Anterior cingulate cortex (tissue), 58 donors: ENCODE measurements around the gene ANKDD1B.

Experiments
- DNase-seq, 58 donors: peaks; one replicate each; lab custom pipeline; 2025; lab: John Stamatoyannopoulos, UW

ANKDD1B gene

GRCh38 chr5:75614176-75614575 is 2.9 kb downstream of the ANKDD1B start:
- DNase-seq, result no peak

DNA sequence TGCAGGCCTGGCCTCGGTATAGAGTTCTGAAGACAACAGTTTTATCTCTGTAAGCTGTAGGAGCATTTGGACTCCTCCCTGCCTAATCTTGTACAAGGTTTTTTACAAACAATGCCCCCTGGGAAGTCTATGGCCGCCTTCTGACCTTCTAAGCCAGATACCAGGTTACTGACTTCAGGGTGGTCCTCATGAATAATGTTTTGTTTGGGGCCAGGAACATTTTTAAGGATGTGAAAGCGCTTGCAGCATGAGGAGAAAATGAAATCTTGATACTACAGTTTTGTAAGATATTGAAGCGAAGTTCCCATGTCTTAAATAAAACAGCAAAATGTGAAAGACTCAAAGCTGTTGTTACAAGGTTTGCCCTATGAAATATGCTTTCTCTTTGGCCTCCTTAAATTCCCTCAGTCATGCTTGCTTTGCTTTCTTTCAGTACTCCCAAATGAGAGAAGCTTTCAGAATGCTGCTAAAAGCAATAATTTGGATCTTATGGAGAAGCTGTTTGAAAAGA is 5.2 kb downstream of the ANKDD1B start:
- no peak for DNase-seq

DNA sequence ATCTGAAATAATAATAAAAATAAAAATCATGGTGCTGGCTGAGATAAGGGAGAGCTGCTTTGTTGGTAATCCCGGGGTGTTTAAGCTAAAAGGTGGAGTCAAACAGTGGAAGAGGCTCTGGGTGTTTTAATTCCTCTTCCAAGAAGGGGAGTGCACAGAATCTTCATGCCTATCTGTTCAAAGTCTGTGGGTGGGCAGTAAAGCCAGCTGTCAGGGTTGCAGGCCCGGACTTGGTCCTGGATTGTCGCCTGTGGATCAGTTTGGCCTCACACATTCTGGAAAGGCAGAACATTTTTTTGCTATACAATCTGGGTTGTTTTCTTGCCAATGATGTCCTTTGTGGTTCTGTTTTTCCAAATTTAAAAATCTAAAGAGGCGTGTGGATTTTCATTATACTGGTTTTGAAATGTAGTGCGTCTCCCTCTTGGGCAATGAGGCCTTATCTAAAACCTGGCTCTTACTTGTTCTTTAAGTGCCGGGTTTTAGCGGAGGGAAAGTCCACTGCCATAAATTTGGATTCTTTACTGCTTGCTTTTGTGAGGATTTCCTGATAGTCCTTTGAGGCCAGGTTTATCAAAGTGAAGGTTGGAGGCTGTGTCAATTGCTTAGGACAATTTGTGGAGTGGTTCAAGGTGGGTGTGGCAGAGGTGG is 5.8 kb downstream of the ANKDD1B start:
- peak in 11 of 58 donors; percentile 1 to 23 (median 16) for DNase-seq

DNA sequence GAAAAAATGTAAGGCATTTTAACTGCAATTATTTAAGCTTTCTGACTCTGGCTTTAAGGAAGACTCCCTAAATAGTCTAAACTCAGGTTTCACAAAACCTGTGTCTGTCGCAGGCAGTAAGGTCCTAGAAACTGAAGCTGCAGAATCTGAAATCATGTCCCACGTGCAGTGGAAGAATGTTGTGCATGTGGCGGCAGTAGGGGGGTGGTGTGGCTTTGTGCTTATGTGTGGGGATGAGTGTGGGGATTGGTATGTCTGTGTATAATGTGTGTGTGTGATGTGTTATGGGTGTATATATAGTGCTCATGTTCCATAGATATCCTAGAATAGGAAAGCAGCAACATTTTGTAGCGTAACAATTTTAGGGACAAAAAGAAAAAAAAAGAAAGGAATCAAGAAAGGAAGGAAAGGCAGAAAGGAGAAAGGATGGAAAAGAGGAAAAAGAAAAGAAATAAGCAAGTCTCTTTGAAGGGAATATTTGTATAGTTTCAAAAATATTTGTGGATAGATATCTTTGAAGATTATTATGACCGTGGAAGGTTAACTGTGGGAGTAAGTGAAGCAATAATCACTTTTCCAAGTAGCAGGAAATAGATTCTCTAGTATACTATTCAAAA is 6.6 kb downstream of the ANKDD1B start:
- peak in 1 of 58 donors; percentile 1 for DNase-seq

DNA sequence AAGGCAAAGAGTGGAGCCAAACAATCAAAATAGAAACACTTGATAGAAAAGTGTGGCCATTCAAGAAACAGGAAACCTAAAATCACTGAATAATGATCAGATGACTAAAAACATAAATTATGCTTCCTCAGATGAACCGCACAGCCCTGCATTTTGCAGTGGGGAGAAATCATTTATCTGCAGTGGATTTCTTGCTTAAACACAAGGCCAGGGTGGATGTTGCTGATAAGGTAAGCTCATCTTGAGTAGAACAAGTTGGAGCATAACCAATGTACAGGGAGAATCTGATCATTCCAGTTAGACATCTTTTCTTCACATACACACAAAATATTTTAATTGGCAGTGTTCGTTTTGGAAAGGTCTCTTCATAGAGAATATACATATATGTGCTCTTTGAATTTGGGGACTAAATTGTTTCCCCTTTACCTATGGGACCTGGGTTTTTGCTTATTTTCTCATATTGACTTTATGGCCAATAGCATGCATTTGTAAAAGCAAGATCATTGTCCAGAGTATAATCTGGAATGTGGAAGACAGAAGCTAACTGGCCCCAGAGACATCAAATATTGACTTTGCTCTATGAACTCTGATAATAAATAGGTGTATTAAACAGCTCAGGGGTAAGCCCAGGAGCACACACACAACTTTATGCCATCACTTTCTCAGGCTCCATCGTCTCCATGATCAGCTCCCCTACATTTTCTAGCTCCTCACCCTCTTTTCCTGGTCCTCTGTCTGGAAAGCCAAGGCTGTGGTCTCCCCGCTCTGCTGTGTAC is 9.1 kb downstream of the ANKDD1B start:
- no peak for DNase-seq

GRCh38 chr5:75622564-75622963 is 11.3 kb downstream of the ANKDD1B start:
- DNase-seq, result no peak

GRCh38 chr5:75623846-75624245 is 12.6 kb downstream of the ANKDD1B start:
- no peak for DNase-seq

DNA sequence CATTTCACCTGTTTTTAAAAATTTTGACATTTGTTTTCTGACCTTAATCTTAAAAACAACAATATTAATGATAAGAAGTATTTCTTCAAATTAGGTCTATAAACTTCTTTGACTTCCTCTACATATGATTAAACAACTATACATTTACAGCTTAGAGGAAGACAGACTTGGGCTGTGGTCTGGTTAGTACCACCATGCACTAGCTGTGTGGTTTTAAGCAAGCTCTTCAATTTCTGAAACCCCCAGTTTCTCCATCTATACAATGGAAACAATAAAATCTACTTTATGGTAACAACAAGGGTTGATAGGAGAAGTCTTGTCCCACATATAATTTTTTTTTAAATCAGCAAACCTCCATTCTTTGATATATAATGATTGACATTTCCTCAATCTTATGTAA is 15.7 kb downstream of the ANKDD1B start:
- DNase-seq, result no peak

DNA sequence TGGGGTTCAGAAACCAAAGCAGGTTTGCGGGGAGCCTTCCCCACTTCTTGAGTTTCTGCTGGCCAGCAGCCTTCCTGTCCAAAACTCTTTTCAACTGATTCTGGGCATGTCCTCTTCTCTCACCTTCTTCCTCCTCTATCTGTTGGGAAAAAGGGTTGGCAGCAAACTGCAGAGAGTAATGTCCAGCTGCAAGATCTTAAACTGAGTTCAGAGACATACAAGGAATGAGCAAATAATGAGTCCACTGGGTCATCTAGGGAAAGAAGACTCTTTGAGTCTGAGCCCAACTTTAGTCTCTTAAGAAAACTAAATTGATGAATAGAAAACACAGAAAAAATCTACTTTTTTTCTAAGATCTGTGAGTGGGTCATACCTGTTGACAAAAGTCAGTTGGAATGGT is 16.5 kb downstream of the ANKDD1B start:
- no peak for DNase-seq

DNA sequence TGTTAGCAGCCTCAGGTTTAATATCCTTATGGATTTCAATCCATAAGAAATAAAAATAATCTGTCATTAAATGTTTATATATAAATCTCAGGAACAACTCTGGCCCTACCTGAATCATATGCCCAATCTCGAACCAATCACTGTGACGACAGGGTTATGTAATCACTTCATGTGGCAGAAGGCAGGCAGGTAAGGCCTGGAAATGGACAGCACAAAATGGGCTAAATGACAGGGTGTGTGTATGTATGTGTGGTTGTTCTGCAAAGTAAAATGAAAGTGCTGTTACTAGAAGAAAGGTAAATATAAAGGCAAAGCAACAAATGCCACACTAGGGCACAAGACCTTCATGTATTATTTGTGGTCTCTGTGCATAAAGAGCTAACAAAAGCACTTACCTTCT is 19.6 kb downstream of the ANKDD1B start:
- DNase-seq, result no peak

- no peak for DNase-seq
These were observed 21.1 kb downstream of the ANKDD1B start for GRCh38 chr5:75632321-75632720.

GRCh38 chr5:75637949-75638348 is 26.7 kb downstream of the ANKDD1B start:
- DNase-seq, result no peak

GRCh38 chr5:75639535-75640311 is 28.5 kb downstream of the ANKDD1B start:
- no peak for DNase-seq

DNA sequence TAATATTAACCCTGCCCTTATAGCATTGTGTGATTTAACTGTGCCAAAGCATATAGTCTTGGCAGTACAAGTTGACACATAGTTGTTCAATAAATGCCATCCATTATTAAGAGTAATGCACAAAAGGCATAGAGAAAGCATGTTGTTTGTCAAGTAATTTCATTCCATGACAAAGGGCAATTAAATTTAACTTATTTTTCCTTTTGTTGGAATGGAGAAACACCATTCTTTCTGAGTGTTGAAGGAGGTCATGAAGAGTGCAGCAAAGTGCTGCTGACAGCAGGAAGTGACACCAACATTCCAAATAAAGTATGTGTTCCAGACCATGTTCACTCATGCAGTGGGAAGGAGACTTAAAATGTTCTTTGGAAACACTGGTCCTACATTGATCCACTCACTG is 29.1 kb downstream of the ANKDD1B start:
- DNase-seq, result no peak

DNA sequence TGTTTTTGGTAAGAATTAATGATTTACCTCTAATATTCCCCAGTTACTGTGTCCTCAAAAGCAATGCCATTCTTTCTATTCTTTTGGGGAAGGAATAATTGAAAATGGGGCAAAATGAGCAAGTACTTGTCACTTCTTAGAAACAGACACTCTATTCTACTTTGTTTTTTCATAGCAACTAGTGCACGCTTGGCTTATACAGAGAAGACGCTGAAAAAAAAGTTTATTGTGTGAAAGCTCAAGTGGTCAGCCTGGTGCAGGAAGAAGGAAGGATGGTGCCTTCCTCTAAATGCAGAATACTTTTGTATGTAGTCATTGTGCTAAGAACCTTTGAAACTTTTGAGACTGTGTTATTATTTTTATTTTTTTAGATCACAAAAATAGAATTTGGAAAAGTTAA is 29.6 kb downstream of the ANKDD1B start:
- no peak for DNase-seq

DNA sequence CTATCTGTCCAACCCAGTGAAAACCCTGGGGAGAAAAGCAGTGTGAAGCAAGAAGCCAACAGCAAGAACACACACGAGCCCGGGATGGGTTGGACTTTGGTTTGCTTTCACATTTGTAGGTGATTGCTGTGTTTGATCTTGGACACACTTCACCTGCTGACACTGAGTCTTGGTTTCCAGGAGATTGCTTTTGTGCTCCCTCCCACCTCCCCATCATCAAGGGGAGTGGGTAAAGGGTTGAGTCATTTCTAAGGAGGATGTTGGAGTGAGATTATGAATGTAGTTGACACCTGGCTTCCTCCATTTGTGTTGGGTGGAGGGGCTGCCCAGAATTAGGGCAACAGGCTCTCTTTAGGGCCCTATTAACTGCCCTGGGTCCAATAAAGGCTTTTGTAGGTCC is 37.5 kb downstream of the ANKDD1B start:
- DNase-seq, result no peak

DNA sequence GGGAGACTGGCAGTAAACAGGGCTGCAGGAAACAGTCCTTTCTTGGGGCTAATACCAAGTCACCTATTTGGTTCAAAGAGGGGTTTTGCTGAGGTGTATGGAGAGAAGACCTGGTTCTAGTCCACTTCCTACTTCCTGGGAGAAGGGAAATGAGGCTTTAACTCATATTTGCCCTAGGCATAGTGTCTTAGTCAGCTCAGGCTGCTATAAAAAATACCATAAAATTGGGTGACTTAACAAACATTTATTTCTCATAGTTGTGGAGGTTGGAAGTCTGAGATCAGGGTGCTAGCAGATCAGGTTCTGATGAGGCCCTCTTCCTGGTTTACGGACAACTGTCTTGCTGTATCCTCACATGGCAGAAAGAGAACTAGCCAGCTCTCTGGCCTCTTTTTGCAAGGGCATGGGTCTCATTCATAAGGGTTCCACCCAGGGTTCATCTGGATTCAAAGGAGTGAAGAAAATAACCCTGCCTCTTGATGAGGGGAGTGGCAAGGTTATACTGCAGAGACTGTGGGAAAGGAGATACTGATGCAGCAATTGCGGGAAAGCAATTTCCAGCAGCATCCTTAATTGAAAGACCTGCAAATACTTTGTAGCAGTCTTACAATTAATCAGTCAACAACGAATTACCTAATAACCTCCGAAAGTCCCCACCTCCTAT is 40.5 kb downstream of the ANKDD1B start:
- no peak for DNase-seq

GRCh38 chr5:75653521-75653920 is 42.3 kb downstream of the ANKDD1B start:
- no peak for DNase-seq

DNA sequence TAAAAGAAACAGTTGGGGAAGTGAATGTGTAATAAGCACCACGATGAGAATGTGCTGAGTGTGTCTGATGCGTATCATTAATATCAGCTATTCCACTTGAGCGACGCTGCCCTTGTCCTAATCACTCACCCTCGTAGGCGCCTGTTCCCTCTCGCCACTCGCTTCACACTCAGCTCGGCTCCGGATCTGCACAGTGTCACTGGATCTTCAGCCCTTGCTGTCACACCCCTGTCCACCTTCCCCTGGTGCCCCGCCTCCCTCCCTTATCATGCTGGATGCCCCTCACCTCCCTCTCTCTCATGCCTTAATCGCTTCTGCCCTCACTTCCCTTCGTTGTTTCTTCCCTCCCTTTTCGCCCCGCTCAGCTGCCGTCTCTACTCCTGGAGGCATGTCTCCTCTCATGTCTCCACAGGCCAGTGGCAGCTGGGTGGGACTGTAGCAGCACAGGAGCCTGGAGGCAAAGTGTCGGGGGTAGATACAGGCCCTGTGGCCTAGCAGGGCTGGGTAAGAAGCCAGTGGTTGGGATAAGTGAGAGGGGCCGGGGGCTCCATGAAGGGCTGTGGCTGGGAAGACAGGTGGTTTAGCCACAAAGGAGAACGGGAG is 43.5 kb downstream of the ANKDD1B start:
- no peak for DNase-seq
